ENCODE measurements around the gene MAPK8IP3. TPM values are rescaled to one million over a fixed set of nuclear protein-coding genes. Genes with fewer than 3 reads are reported as not detected.

The MAPK8IP3 gene
- polyA plus RNA-seq, 1 donor (not counting 4 experiments of a cell fraction or from before 2014, with no cell fraction given): 11.7 TPM

DNA sequence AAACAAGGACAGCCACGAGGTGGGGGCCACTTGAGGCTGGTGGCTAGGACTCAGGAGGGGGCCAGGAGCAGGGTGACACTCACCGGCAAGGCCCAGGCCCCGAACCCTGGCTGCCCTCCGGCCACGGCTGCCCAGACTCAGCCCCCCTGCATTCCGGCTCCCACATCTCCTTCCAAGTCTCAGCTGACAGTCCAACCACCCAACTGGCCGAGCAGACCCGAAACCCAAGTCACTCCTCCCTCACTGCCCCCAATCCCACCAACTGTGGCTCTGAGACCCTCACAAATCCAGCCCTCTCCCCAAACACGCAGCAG, 111.2 kb downstream of the MAPK8IP3 start:
- dilution Hi-C loops (cut with MboI; ENCODE audit: extremely low pct_ligation_motif_present, low sequenced_read_pairs): no loop called here
- Histone ChIP-seq H3K9ac (ENCODE audit: control insufficient read depth, extremely low read depth, insufficient read depth, low read length) (no peak overlapping the region), H3K36me3 (ENCODE audit: control insufficient read depth in 2 of 2, extremely low read depth in 1 of 2, insufficient read depth in 2 of 2, low read length in 2 of 2) (peaks cover 0 to 14% of the 10 kb centered on the region in 2 experiments), H3K27me3 (ENCODE audit: control insufficient read depth, extremely low read depth, insufficient read depth, low read length) (no peaks in the 10 kb centered on the region), H3K4me3 (ENCODE audit: control insufficient read depth in 2 of 3, extremely low read depth in 1 of 3, insufficient read depth in 2 of 3, low read depth in 1 of 3, low read length in 3 of 3) (no peak overlapping the region), H2AFZ (ENCODE audit: control insufficient read depth, low read length) (no peak overlapping the region), H3K4me1 (ENCODE audit: control insufficient read depth, extremely low read depth, insufficient read depth, low read length) (no peaks in the 10 kb centered on the region), H3K4me2 (ENCODE audit: control insufficient read depth, extremely low read depth, insufficient read depth, low read depth, low read length) (no peak overlapping the region), H3K79me2 (ENCODE audit: control insufficient read depth, insufficient read depth, low read length) (no peaks in the 10 kb centered on the region), H4K20me1 (ENCODE audit: control insufficient read depth, extremely low read depth, insufficient read depth, low read length) (no peaks in the 10 kb centered on the region), H3K9me3 (ENCODE audit: control insufficient read depth, low read depth, low read length) (no peaks in the 10 kb centered on the region), H3K27ac (ENCODE audit: control insufficient read depth, insufficient read depth, low read length) (no peak overlapping the region), H3K9me1 (ENCODE audit: control insufficient read depth, extremely low read depth, insufficient read depth, low read length) (no peaks in the 10 kb centered on the region)
- no peak for DNase-seq (ENCODE audit: low read depth, low spot score)
- TF ChIP-seq EZH2 (IDR thresholded peaks at IDR 0.05; ENCODE audit: low read length): no peak
- TF ChIP-seq, protein P1, sequence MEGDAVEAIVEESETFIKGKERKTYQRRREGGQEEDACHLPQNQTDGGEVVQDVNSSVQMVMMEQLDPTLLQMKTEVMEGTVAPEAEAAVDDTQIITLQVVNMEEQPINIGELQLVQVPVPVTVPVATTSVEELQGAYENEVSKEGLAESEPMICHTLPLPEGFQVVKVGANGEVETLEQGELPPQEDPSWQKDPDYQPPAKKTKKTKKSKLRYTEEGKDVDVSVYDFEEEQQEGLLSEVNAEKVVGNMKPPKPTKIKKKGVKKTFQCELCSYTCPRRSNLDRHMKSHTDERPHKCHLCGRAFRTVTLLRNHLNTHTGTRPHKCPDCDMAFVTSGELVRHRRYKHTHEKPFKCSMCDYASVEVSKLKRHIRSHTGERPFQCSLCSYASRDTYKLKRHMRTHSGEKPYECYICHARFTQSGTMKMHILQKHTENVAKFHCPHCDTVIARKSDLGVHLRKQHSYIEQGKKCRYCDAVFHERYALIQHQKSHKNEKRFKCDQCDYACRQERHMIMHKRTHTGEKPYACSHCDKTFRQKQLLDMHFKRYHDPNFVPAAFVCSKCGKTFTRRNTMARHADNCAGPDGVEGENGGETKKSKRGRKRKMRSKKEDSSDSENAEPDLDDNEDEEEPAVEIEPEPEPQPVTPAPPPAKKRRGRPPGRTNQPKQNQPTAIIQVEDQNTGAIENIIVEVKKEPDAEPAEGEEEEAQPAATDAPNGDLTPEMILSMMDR (optimal IDR thresholded peaks at IDR 0.05 in 1 of 3, IDR thresholded peaks at IDR 0.05 in 1 of 3, conservative IDR thresholded peaks at IDR 0.05 in 1 of 3; ENCODE audit: extremely low read depth in 1 of 3, insufficient read depth in 2 of 3, low read length in 3 of 3): no peak
- FAIRE-seq: no peak

DNA sequence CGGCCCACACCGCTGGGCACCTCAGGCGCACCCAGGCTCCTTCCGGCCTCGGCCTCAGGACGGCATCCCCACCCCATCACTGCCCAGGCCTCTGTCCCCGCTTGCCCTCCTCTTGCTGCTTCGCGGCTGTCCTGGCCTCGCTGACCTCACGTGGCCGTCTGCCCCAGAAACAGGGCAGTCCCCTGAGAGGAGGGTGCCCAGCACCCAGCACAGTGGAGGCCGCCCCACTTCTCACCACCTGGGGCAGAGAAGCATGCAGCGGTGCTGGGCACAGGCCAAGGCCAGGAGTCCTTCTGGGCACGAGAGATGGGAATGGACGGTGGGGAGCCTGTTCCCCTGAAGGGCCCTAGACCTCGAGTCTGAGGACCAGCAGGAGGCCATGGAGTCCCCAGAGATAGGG, 111.7 kb downstream of the MAPK8IP3 start:
- peaks cover 0 to 14% of the 10 kb centered on the region in 2 experiments for H3K36me3 ChIP-seq (ENCODE audit: control insufficient read depth in 2 of 2, extremely low read depth in 1 of 2, insufficient read depth in 2 of 2, low read length in 2 of 2)
- no peaks in the 10 kb centered on the region for H3K9me3 ChIP-seq (ENCODE audit: control insufficient read depth, low read depth, low read length)
- dilution Hi-C loops (cut with MboI; ENCODE audit: extremely low pct_ligation_motif_present, low sequenced_read_pairs): no loop called here
- H3K9ac ChIP-seq (ENCODE audit: control insufficient read depth, extremely low read depth, insufficient read depth, low read length): no peak overlapping the region
- TF ChIP-seq EZH2 (IDR thresholded peaks at IDR 0.05; ENCODE audit: low read length): no peak
- TF ChIP-seq, protein P1 (optimal IDR thresholded peaks at IDR 0.05 in 1 of 3, IDR thresholded peaks at IDR 0.05 in 1 of 3, conservative IDR thresholded peaks at IDR 0.05 in 1 of 3; ENCODE audit: extremely low read depth in 1 of 3, insufficient read depth in 2 of 3, low read length in 3 of 3): no peak
- H4K20me1 ChIP-seq (ENCODE audit: control insufficient read depth, extremely low read depth, insufficient read depth, low read length): no peaks in the 10 kb centered on the region
- no peaks in the 10 kb centered on the region for H3K27me3 ChIP-seq (ENCODE audit: control insufficient read depth, extremely low read depth, insufficient read depth, low read length)
- FAIRE-seq (no peak), DNase-seq (ENCODE audit: low read depth, low spot score) (no peak)
- H3K27ac ChIP-seq (ENCODE audit: control insufficient read depth, insufficient read depth, low read length): no peak overlapping the region
- no peak overlapping the region for H3K4me3 ChIP-seq (ENCODE audit: control insufficient read depth in 2 of 3, extremely low read depth in 1 of 3, insufficient read depth in 2 of 3, low read depth in 1 of 3, low read length in 3 of 3)
- H3K79me2 ChIP-seq (ENCODE audit: control insufficient read depth, insufficient read depth, low read length): no peaks in the 10 kb centered on the region
- no peaks in the 10 kb centered on the region for H3K4me1 ChIP-seq (ENCODE audit: control insufficient read depth, extremely low read depth, insufficient read depth, low read length)
- no peaks in the 10 kb centered on the region for H3K9me1 ChIP-seq (ENCODE audit: control insufficient read depth, extremely low read depth, insufficient read depth, low read length)
- H2AFZ ChIP-seq (ENCODE audit: control insufficient read depth, low read length): no peak overlapping the region
- H3K4me2 ChIP-seq (ENCODE audit: control insufficient read depth, extremely low read depth, insufficient read depth, low read depth, low read length): no peak overlapping the region

All from keratinocyte (primary cell).